ENCODE results near the gene ETV5. TPM values are rescaled to one million over a fixed set of nuclear protein-coding genes. Genes with fewer than 3 reads are reported as not detected.
"Not testable (repeated sequence)": the region's sequence is repeated elsewhere in the genome, so short reads cannot be mapped to it uniquely, and the experiment has no call there.

Gene ETV5
- total RNA-seq, 1 donor from 2014 or later: 7.0 TPM

DNA sequence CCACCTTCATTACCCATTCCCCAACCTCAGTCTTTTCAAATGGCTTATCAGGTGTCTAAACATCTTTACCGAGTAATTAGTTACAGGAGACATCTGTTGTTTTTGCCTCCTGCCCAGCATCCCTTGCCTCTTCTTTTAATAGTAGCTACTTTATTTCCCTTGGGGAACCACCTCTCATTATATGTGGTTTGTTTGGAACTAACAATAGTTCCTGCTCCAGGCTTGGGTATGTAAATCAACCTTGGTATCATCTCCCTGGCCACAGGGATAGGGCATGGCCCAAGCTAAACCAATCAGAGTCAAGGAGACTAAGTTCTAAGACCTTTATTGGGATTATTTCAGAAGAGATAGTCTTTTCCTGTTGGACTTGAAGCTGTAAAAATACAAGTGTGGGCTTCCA, 76.6 kb downstream of the ETV5 start:
- ATAC-seq (no peak), DNase-seq (ENCODE audit: low spot score) (no peak)

DNA sequence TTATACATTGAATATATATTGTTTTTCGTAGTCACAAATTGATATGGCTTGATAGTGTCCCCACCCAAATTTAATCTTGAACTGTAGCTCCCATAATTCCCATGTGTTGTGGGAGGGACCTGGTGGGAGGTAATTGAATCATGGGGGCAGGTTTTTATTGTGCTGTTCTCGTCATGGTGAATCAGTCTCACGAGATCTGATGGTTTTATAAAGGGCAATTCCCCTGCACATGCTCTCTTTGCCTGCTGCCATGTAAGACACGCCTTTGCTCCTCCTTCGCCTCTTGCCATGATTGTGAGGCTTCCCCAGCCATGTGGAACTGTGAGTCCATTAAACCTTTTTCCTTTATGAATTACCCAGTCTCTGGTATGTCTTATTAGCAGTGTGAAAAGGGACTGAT, 82.9 kb downstream of the ETV5 start:
- not testable (repeated sequence) for ATAC-seq; DNase-seq (ENCODE audit: low spot score)

DNA sequence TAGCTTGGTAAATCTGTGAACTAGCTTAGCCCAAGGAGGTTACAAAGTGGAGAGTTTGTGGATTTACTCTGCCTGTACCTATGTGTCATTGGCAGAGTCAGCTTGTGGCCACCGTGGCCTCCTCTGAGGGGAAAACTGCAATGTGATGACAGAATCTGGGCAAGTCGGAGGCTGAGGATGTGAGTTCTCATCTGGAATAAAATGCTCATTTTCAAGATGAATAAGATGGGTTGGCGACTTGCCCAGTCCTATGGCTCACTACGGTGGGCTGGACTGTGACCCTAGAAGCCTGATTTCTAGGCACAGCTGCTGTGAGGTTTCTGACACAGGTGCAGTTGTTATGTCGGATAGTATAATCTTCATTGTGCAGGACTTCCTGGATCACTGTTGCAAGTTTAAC, 83.7 kb downstream of the ETV5 start:
- DNase-seq (ENCODE audit: low spot score) (no peak), ATAC-seq (no peak)

DNA sequence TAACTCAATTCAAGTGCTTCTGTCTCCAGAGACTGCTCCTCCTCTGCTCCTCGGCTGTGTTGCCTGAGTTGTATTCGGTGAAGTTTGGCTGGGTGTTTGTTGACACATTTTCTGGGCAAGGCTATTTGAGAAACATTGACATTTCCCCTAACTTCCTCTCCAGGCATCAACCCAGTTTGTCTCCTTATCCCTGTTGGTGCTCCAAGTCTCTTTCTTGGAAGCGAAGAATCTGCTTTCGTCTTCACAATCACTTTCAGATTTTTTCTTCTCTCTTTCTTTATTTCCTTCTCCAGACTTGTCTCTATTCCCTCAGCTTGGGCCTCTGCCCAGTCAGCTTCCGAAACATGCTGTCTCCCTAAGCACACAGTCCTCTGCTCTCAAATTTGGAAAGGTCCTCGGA, 84.7 kb downstream of the ETV5 start:
- ATAC-seq: no peak
- DNase-seq (ENCODE audit: low spot score): no peak

DNA sequence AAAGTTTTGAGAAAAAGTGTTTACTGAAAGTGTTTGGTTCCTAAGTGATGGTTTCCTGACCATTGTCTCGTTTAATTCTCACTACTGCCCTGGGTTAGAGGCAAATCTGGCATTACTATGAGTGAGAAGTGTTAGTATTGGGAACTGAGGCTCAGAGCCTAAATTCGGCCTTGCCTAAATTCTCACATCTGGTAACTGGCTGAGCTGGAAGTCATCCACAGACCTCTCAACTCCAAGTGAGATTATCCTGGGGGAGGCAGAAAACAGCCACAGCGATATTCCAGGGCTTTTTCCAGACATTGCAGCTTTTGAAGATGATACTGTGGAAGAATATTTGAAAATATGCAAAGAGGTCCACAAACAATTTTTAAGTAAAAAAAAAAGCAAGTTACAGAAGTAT, 86.0 kb downstream of the ETV5 start:
- DNase-seq (ENCODE audit: low spot score): no peak
- no peak for ATAC-seq

DNA sequence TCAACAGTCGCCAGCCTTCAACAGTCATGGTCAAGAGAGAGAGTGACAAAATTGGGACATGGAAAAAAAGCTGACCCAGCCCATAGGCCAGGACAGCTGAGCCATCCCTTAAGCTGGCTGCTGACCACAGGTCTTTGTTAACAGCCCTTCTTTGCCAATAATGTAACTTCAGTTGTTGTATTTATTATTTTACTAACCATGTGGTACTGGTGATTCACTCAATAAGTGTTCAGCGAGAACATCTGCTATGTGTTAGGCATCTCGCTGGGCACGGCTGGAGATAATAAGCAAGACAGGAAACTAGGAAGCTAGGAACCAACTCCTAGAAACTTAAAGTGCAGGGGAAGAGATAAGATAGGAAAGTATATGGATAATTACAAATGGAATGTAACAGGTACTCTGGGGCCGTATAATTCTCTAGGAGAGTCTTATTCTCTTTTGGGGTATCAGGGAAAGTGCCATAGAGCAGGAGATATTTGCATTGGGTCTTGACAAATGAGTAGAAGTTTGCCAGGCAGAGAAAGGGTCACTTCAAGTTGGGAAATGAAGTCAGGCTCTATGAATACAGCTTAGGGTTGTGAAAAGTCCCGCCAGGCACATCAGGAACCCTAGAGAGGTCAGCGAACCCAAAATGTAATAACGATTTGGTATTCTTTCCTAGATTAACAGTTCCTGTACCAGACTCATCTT, 87.1 kb downstream of the ETV5 start:
- DNase-seq (ENCODE audit: low spot score): no peak

DNA sequence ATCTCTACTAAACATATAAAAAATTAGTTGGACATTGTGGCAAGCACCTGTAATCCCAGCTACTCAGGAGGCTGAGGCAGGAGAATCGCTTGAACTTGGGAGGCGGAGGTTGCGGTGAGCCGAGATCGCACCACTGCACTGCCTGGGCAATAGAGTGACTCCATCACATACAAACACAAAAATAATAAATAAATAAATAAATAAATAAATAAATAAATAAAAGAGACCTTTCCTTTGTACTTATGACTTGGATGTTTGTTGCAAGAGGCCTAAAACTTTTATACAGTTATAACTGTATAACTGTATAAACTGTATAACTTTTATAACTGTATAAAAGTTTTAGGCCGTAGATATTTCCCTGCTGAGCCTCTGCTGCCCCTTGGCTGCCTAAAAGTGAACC, 87.6 kb downstream of the ETV5 start:
- DNase-seq (ENCODE audit: low spot score); ATAC-seq: not testable (repeated sequence)

More for the DNA sequence above, 87.1 kb downstream of the ETV5 start:
- no peak for ATAC-seq

DNA sequence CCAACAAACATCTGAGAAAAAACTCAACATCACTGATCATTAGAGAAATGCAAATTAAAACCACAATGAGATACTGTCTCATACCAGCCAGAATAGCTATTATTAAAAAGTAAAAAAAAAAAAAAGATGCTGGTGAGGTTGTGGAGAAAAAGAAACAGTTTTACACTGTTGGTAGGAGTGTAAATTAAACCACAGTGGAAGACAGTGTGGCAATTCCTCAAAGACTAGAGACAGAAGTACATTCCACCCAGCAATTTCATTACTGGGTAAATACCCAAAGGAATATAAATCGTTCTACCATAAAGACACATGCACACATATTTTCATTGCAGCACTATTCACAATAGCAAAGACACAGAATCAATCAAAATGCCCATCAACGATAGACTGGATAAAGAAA, 89.6 kb downstream of the ETV5 start:
- not testable (repeated sequence) for ATAC-seq

DNA sequence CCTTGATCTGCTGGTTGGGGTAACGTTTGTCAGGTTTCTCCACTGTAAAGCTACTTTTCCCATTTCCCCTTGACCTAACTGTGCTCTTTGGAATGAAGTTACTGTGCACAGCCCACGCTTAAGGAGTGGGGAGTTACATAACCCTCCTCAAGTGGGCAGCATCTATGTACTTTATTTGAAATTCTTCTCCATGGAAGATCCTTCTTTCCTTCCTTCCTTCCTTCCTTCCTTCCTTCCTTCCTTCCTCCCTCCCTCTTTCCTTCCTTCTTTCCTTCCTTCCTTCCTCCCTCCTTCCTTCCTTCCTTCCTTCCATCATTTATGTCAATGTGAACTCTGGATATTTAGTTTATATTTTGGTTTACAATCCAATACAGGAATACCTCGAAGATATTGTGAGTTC, 94.0 kb downstream of the ETV5 start:
- ATAC-seq (no peak), DNase-seq (ENCODE audit: low spot score) (no peak)

More for the DNA sequence above, 89.6 kb downstream of the ETV5 start:
- DNase-seq (ENCODE audit: low spot score): not testable (repeated sequence)

DNA sequence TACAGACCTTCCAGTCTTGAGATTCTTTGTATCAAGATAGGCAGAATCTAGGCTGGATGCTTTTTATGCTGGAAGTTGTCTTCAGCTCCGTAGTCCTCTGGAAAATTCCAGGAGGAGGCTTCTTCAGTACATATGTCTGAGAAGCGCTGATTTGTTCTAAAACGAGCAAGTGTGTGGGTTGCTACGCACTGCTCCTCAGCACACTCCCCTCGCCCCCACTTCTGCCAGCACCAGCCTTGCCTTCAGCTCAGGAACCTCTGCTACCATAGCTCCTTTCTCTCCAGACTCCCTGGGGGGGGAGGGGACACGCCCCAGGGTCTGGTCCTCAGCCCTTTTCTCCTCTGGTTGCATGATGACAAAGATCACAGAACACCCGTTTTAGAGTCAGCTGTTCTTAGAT, 95.6 kb downstream of the ETV5 start:
- DNase-seq (ENCODE audit: low spot score): no peak
- no peak for ATAC-seq

DNA sequence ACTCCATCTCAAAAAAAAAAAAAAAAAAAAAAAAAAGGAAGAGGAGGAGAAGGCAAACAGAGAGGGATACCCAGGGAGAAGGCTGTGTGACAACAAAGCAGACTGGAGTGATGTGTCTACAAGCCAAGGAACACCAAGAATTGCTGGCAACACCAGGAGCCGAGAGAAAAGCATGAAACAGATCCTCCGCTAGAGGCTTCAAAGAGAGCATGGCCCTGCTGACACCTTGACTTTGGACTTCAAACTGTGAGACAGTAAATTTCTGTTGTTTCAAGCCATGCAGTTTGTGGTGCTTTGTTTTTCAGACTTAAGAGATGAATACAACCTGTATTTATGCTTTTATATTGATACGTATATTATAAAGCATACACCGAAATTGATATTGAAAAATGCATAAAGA, 96.8 kb downstream of the ETV5 start:
- ATAC-seq (no peak), DNase-seq (ENCODE audit: low spot score) (no peak)

DNA sequence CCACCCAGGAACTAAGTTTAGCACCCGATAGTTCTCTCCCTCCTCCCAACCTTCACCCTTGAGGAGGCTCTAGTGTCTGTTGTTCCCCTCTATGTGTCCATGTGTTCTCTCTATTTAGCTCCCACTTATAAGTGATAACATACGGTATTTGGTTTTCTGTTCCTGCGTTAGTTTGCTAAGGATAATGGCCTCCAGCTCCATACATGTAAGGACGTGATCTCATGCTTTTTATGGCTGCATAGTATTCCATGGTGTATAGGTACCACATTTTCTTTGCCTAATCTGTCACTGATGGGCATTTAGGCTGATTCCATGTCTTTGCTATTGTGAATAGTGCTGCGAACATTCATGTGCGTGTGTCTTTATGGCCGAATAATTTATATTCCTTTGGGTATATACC, 104.2 kb downstream of the ETV5 start:
- ATAC-seq (no peak), DNase-seq (ENCODE audit: low spot score) (no peak)

DNA sequence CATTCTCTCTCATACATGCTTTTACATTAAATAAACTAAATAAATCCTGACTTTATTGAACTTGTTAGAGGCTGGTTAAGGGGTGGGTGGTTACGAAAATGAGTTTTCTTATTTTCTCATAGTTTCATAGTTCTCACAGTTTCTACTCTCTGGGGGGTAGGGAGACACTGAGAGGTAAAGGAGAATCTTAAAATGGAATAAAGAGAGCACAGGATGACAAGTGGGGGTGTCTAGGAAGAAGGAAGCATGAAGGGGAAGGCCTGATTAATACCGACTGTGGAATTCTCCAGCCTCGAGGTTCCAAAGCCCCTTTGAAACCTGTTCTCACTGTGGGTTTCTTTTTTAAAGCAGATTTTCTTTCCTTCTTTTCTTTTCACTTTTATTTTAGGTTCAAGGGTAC, 104.7 kb downstream of the ETV5 start:
- DNase-seq (ENCODE audit: low spot score) (no peak), ATAC-seq (no peak)

DNA sequence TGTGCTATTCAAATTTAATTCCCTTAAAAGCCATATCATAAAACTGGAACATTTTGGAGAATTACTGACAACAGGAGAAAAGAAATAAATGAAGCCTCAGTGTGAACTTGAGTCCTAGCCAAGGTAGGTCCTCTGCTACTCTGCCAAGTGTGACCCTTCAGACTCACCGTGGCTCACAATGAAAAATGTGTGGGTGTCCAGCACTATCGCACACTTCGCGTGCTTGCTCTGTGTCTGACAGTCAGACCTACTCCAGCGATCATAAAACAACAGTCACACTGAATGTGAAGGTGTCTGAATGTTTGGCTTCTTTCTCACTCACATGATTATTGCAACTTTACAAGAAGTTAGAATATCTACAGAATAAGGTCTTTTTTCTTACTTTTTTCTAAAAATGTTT, 105.3 kb downstream of the ETV5 start:
- ATAC-seq: no peak

DNA sequence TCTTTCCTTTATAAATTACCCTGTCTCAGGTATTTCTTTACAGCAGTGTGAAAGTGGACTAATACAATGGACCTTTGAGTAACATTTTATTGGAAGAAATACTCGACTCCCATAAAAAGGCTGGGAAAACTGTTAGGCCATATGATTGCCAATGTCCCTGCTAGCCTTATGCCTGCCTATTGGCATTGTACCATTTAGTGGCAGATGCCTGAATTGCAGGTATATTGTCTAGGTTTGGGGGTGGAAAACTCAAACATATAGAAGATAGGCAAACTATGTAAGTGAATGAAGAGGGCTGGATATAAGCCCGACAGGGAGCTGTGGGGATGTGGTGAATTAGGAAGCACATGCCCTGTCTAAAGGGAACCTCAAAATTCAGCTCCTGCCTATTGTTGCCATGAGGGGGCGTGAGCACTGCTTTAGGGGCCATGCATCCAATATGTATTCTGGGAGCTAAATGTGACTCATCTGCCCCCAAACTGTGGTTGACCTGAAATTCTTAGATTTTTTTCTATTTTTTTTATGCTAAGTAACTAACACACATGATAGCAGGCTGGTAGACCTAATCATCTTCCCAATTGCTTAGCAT, 105.9 kb downstream of the ETV5 start:
- DNase-seq (ENCODE audit: low spot score): no peak
- ATAC-seq: peak; percentile 31

More for the DNA sequence above, 105.3 kb downstream of the ETV5 start:
- no peak for DNase-seq (ENCODE audit: low spot score)

DNA sequence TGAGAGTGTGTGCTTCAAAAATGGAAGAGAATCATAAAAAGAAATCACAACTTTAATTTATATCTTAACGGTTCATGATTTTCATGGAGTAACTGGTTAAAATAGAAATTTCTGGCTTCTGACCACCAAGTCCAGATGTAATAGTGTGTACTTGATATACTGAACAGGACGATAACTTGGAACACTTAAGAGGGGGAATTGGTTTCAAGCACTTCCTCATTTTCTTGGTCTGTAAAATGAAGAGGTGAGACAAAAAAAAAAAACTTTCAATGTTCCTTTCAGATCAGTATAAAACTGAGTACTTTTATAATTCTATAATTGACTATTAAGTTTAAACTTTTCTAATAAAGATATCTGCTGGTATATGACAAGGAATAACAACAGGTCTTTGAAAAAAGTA, 107.0 kb downstream of the ETV5 start:
- ATAC-seq: no peak

DNA sequence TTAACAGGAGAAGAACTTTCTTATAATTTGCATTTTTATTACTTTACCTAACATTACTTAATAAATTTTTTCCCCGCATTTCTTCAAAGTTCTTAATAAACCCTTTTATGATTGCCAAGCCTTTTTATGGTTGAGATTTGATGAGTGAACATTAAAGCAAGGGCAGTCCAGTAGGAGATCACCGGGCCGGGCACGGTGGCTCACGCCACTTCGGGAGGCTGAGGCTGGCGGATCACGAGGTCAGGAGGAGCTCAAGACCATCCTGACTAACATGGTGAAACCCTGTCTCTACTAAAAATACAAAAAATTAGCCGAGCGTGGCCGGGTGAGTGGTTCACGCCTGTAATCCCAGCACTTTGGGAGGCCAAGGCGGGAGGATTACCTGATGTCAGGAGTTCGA, 109.7 kb downstream of the ETV5 start:
- ATAC-seq (no peak), DNase-seq (ENCODE audit: low spot score) (no peak)

More for the DNA sequence above, 107.0 kb downstream of the ETV5 start:
- DNase-seq (ENCODE audit: low spot score): no peak

DNA sequence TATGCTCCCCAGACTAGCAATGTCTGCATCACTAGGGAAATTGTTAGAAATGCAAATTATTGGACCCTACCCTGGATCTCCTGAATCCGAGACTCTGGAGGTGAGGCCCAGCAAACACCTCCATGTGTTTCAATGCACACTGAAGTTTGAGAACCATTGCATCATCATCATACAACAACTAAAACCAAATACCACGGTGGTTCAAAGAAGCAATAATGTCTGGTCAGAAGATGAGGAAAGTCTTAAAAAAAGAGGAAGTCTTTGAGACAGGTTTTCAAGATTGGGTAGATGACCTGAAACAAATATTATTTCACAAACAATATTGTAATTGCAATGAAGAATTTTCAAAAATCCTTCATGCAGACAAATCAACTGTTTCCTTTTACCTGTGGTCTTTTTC, 110.8 kb downstream of the ETV5 start:
- no peak for DNase-seq (ENCODE audit: low spot score)
- no peak for ATAC-seq

DNA sequence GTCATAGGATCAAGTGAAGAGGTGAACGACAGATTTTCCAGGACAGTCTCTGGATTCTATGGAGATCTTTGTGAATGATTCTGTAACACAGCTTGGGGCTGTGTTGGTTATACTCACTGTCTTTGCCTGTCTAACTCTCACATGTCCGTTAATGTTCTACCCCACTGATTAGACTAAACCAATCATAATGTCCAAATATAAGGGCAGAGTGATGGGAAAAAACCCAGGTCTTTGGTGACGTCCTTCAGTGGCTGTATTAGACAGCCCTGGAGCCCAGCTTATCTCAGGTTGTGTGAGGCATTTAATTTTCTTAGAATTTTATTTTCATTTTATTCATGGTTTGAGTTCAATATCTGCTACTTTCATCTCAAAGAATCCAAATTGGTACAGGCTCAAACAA, 111.8 kb downstream of the ETV5 start:
- DNase-seq (ENCODE audit: low spot score) (no peak), ATAC-seq (no peak)

Data from left lobe of liver (tissue), 2 donors.